Activated T-cell treated with anti-CD3 and anti-CD28 coated beads for 1 hour (primary cell): ENCODE data around the gene LRRC8D.
"Not testable (repeated sequence)": the region's sequence is repeated elsewhere in the genome, so short reads cannot be mapped to it uniquely, and the experiment has no call there.

Experiments
- DNase-seq: peaks from one replicate; pipeline ENCODE4 v3.0.0-alpha.2; 2020; ENCODE audit warnings: low read depth

Gene LRRC8D

GRCh38 chr1:89820422-89821321 is at the start of gene LRRC8D:
Gene LRRC8D (plus strand): TSS chr1:89821032. CDS start chr1:89933069, 112,037 bp downstream.
- peak; percentile 42 for DNase-seq

DNA sequence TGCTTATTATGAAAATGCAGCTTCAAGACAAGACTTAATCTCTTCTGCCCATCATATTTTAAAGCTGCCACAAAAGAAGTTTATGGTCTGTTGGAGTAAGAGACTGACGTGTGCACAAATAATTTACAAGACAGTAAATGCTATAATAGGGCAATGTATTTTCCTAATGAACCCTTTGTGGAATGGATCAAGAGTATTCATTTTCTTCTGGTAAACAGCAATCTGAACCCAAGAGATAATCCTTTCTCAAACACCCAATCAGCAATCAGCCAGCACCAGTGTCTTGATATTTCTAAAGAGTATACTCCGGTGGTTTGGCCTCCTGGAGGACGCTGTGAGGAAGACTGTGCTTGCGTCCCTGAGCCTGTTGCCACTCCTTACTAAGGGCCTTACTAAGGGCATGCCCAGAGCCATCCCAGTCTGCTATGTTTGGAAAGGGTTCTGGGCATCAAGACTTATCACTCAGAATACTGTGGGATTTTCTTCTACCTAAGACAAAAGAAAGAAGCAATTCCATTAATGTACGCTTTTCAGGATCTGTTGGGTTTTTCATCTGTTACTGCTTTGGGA is 48.8 kb upstream of the LRRC8D start:
- DNase-seq = no peak

- DNase-seq = not testable (repeated sequence)
Observed at GRCh38 chr1:89776104-89776503, 44.7 kb upstream of the LRRC8D start.

DNA sequence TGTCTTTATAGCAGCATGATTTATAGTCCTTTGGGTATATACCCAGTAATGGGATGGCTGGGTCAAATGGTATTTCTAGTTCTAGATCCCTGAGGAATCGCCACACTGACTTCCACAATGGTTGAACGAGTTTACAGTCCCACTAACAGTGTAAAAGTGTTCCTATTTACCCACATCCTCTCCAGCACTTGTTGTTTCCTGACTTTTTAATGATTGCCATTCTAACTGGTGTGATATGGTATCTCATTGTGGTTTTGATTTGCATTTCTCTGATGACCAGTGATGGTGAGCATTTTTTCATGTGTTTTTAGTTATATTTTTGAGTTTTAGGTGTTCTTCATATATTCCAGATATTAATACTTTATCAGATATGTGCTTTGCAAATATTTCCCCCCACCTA is 43.6 kb upstream of the LRRC8D start:
- not testable (repeated sequence) for DNase-seq

GRCh38 chr1:89779151-89779940 is 41.5 kb upstream of the LRRC8D start:
- no peak for DNase-seq

DNA sequence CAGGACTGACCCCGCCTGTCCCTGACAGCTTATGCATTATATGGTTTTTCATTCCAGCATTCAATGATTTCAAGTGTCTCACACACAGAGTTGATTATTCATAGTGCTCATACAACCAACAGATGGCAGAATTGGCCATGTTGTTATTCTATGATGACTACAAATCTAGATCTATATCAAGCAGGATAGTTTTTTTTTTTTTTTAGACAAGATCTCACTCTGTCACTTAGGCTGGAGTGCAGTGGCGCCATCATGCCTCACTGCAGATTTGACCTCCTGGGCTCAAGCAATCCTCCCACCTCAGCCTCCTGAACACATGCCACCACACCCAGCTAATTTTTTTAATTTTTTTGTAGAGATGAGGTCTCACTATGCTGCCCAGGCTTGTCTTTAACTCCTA is 40.1 kb upstream of the LRRC8D start:
- no peak for DNase-seq

- DNase-seq = peak; percentile 46
Observed at GRCh38 chr1:89781494-89782126, 39.2 kb upstream of the LRRC8D start.

DNA sequence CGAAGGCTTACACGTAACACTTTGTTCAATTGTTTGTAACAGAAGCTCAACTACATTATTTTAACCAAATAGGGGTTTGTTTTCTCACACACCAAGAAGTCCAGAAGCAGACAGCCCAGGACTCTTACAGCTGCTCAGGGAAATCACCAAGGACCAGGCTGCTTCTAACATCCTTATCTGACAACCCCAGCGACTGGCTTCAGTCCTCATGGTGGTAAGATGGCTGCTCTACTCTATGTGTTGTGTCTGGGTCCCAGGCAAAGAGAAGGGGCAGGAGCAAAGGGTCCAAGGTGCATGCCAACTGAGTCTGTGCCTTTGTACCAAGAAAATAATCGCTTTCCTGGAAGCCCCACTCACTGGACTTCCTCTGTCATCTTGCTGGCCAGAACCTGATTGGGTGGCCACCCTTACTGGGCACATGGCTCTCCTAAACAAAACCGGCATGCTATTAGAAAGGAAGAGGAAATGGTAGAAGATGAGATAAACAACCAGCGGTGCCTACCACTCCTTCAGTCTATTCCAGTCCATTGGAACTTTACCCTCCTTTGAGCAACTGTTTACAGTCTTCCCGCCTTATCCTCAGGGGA is 34.1 kb upstream of the LRRC8D start:
- no peak for DNase-seq

DNA sequence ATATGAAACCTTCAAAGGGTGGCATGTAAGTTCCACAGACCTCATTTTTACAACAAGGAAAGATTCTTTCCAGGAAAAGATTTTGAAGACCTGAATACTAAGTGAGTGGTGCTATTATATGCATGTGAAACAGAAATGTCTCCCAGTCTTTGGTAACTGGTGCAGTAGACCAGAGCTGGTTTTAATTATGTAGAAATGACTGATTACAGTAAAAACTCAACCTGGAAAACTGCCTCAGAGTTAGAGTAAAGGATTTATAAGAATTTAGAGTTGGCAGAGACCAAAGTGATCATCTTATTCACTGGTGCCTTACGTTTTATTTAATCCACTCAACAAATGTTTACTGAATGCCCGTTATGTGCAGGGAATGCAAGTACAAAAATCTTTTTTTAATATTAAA is 30.2 kb upstream of the LRRC8D start:
- DNase-seq = no peak

- no peak for DNase-seq
Observed at GRCh38 chr1:89791064-89791726, 29.6 kb upstream of the LRRC8D start.

GRCh38 chr1:89794406-89794805 is 26.4 kb upstream of the LRRC8D start:
- DNase-seq = no peak

- not testable (repeated sequence) for DNase-seq
Observed at GRCh38 chr1:89795571-89795970, 25.3 kb upstream of the LRRC8D start.

- DNase-seq = not testable (repeated sequence)
Observed at GRCh38 chr1:89797876-89798275, 23.0 kb upstream of the LRRC8D start.

DNA sequence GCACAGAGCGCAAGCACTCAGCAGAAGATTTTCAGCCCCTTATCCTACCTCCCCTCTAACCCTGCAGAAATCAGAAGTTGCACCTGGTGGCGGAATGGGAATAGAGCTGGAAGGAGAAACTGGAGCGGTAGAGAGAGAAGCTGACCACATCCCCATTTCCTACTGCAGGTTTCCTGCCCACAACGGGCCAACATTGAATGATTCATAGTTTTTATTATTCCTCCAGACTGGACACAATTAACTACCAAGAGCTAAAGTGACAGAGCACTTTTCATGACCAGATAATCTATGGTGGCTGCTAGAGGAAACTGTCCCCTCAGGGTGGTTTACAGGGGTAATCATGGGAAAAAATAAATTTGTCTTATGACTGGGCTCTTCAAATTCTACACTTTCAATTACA is 21.3 kb upstream of the LRRC8D start:
- no peak for DNase-seq

DNA sequence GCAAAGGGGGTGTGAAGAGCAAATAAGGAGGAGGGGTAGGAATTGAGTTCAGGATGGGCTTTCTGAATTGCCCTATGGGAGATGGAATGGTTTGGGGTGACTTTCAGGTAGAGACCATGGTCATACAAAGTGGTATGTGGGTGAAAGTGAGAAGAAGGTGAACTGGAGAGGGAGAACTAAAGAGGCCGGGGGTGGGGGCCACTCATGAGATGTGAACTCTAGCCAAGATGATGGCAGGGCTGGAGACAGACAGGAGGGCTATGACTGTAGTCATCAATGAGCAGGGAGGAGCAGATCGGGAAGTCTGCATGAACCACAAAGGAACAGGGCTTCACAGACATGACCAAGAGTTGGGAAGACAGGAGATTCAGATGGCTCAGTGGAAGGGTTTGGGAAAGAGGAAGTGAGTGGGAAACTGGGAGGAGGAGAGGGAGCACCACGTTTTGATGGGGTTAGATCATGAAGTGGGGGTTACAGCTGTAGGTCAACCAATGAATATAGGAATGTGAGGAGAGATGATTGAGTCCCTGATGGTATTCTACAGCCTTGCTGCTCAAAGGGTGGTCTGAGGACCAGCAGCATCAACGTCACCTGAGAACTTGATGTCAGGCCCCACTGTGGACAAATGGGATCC is 20.7 kb upstream of the LRRC8D start:
- no peak for DNase-seq

- no peak for DNase-seq
Observed at GRCh38 chr1:89800718-89801117, 20.1 kb upstream of the LRRC8D start.

DNA sequence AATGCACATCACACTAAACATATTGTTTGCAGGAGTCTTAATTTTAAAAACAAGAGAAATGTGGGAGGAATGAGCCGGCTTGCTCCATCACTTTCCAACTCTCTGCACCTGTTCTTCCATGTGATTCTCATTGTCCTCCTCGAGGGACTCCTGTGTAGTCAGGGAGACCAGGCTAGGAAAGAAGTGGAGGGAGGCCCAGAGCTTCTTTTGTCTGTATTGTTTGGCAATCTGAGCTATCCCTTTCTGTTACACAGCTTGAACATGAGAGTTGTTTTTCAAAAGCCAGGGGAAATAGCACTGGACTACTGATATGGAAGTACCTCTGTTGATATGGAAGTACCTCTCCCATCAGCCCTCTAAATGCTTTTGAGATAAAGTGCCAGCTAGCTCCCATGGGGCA is 18.8 kb upstream of the LRRC8D start:
- DNase-seq = no peak

- no peak for DNase-seq
Observed at GRCh38 chr1:89802841-89803240, 18.0 kb upstream of the LRRC8D start.

DNA sequence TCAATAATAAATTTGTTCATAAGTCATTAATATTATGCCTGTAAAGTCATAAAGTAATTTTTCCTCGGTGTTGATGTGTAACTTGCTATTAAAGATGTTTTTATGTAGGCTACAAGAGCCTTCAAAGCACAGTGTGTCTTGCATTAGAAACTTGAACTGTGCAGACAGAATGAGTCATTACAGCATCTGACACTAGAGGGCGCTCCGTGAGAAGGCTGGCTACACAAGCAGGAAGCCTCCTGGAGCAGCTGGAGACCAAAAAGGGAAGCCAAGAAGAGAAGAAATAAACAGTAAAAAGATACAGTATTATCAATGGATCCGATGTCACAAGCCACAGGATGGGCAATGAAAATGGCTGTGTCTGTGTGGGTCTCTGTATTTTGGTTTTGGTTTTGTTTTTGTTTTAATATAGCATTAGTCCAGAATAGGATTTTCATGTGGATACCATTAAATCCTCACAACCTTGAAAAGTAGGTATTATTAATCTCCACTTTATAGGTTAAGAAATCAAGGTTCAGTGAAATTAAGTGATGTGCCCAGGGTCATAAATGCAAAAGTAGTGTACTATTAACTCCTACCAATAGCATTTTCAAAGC is 16.1 kb upstream of the LRRC8D start:
- peak; percentile 84 for DNase-seq

DNA sequence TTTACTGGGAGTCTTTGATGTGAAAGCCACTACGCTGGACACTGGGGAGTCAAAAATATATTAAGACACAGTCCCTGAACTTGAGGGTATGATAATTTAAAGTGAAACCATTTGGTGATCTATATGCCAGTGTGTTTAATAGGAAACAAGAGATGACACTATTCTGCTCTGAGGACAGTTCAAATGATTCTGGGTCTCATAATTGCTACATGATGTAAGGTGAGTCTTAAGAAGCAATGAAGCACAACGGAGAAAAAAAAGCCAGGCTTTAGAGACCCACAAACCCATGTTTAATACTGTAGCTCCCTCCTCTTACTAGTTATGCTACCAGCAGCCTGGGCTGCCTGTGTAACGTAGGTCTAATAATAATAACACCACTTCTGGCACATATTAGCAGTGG is 14.2 kb upstream of the LRRC8D start:
- DNase-seq = no peak
